HG03460 (cell line): ENCODE results near the gene SLC38A4.
"Not testable (repeated sequence)": the region's sequence is repeated elsewhere in the genome, so short reads cannot be mapped to it uniquely, and the experiment has no call there.

Experiments used
- ATAC-seq: cut with Tn5 transposase; IDR thresholded peaks from one replicate; pipeline ENCODE4 v1.9.1; 2021; ENCODE audit not compliant: unreplicated experiment

SLC38A4 gene

GRCh38 chr12:46825591-46826414 is at the start of gene SLC38A4:
Gene SLC38A4 (minus strand): TSS chr12:46825997. CDS start chr12:46793071, 32,926 bp downstream.
- no peak for ATAC-seq

GRCh38 chr12:46875095-46875494 is 49.3 kb upstream of the SLC38A4 start:
- no peak for ATAC-seq

GRCh38 chr12:46874642-46875041 is 48.8 kb upstream of the SLC38A4 start:
- no peak for ATAC-seq

GRCh38 chr12:46872135-46872534 is 46.3 kb upstream of the SLC38A4 start:
- no peak for ATAC-seq

GRCh38 chr12:46865311-46865710 is 39.5 kb upstream of the SLC38A4 start:
- no peak for ATAC-seq

GRCh38 chr12:46858368-46858767 is 32.6 kb upstream of the SLC38A4 start:
- no peak for ATAC-seq

GRCh38 chr12:46857486-46857885 is 31.7 kb upstream of the SLC38A4 start:
- no peak for ATAC-seq

- ATAC-seq: no peak
These were observed 30.0 kb upstream of the SLC38A4 start for GRCh38 chr12:46855760-46856159.

- not testable (repeated sequence) for ATAC-seq
These were observed 28.4 kb upstream of the SLC38A4 start for GRCh38 chr12:46854188-46854587.

- not testable (repeated sequence) for ATAC-seq
These were observed 23.0 kb upstream of the SLC38A4 start for GRCh38 chr12:46848792-46849191.

GRCh38 chr12:46847001-46847400 is 21.2 kb upstream of the SLC38A4 start:
- ATAC-seq: no peak

- no peak for ATAC-seq
These were observed 18.0 kb upstream of the SLC38A4 start for GRCh38 chr12:46843811-46844210.

GRCh38 chr12:46841891-46842290 is 16.1 kb upstream of the SLC38A4 start:
- no peak for ATAC-seq

GRCh38 chr12:46839964-46840363 is 14.2 kb upstream of the SLC38A4 start:
- no peak for ATAC-seq

- no peak for ATAC-seq
These were observed 13.4 kb upstream of the SLC38A4 start for GRCh38 chr12:46839232-46839631.

GRCh38 chr12:46835785-46836184 is 10.0 kb upstream of the SLC38A4 start:
- no peak for ATAC-seq

GRCh38 chr12:46832130-46832704 is 6.4 kb upstream of the SLC38A4 start:
- ATAC-seq: no peak

- no peak for ATAC-seq
These were observed 5.7 kb upstream of the SLC38A4 start for GRCh38 chr12:46831335-46832129.

- ATAC-seq: no peak
These were observed 5.0 kb upstream of the SLC38A4 start for GRCh38 chr12:46830731-46831334.

GRCh38 chr12:46824709-46825108 is 1.1 kb downstream of the SLC38A4 start:
- no peak for ATAC-seq

GRCh38 chr12:46818642-46819041 is 7.2 kb downstream of the SLC38A4 start:
- no peak for ATAC-seq
